Medulla oblongata (tissue), 1 donor: Measurements from ENCODE around the gene UAP1.
A peak's percentile ranks its signal among the peaks of the same experiment; 100 is the strongest.

Source experiments
- DNase-seq: peaks from one replicate; pipeline ENCODE4 v3.0.0-alpha.2; 2015; ENCODE audit errors: extremely low spot score

The UAP1 gene

GRCh38 chr1:162612606-162613400 is 51.3 kb downstream of the UAP1 start:
- DNase-seq: no peak

GRCh38 chr1:162616848-162617247 is 55.3 kb downstream of the UAP1 start:
- DNase-seq: no peak

GRCh38 chr1:162617513-162617912 is 56.0 kb downstream of the UAP1 start:
- no peak for DNase-seq

GRCh38 chr1:162619076-162619475 is 57.6 kb downstream of the UAP1 start:
- DNase-seq: no peak

- DNase-seq: no peak
These were observed 59.7 kb downstream of the UAP1 start for GRCh38 chr1:162621256-162621655.

- DNase-seq: no peak
These were observed 64.2 kb downstream of the UAP1 start for GRCh38 chr1:162625679-162626078.

- peak; percentile 12 for DNase-seq
These were observed 64.6 kb downstream of the UAP1 start for GRCh38 chr1:162626094-162626493.

GRCh38 chr1:162626761-162627160 is 65.2 kb downstream of the UAP1 start:
- no peak for DNase-seq

GRCh38 chr1:162627662-162628296 is 66.3 kb downstream of the UAP1 start:
- peak; percentile 13 for DNase-seq

- no peak for DNase-seq
These were observed 67.6 kb downstream of the UAP1 start for GRCh38 chr1:162629077-162629627.

GRCh38 chr1:162629651-162630050 is 68.1 kb downstream of the UAP1 start:
- DNase-seq: no peak

- DNase-seq: peak; percentile 34
These were observed 70.1 kb downstream of the UAP1 start for GRCh38 chr1:162631546-162632191.

- peak; percentile 67 for DNase-seq
These were observed 70.7 kb downstream of the UAP1 start, which contains the start of gene DDR2 for GRCh38 chr1:162632217-162632666. Gene DDR2, plus strand, starts transcription at chr1:162632464. Its CDS starts 86,600 bp downstream, at chr1:162719064.

GRCh38 chr1:162632698-162633080 is 71.2 kb downstream of the UAP1 start:
- peak; percentile 36 for DNase-seq

- peak; percentile 51 for DNase-seq
These were observed 71.7 kb downstream of the UAP1 start for GRCh38 chr1:162633081-162633762.

- DNase-seq: no peak
These were observed 73.9 kb downstream of the UAP1 start for GRCh38 chr1:162635418-162635817.

- DNase-seq: no peak
These were observed 78.2 kb downstream of the UAP1 start for GRCh38 chr1:162639718-162640117.

- no peak for DNase-seq
These were observed 79.6 kb downstream of the UAP1 start for GRCh38 chr1:162641114-162641513.

GRCh38 chr1:162644986-162645314 is 83.4 kb downstream of the UAP1 start:
- DNase-seq: no peak

- DNase-seq: no peak
These were observed 84.1 kb downstream of the UAP1 start for GRCh38 chr1:162645666-162646065.

- no peak for DNase-seq
These were observed 88.1 kb downstream of the UAP1 start for GRCh38 chr1:162649583-162649982.
